ENCODE results near the gene RHBDD3.
A peak's percentile ranks its signal among the peaks of the same experiment; 100 is the strongest.

DNA sequence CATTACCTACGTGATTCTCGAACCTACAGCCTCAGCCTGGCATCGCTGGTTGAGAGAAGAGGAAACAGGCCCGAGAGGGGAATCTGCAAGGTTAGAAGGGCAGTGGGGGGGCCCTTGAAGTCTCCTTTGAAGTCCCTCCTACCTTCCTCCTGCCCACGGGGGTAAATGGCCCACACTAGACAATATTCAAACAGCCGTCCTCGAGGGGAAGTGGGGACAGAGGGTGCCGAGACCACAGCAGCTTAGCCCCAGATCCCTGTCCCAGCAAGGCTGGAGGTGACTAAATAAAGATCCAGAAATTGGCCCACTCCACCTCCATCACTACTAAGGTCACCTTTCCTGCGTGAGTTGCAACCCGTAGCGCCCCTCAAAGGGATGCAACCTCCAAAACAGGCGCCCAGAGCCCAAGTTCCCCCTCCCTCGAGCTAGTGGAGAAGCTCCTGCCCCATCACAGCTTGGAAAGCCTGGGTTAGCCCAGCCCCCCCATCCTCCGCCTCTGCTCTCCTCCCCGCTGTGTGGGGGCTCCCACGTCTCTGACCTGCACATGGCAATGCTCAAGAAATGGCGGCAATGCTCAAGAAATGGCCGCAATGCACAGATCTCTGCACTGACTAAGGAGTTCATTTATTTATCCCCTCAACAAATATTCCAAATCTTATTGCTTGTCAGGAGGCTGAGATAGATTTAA lies 48.5 kb upstream of the RHBDD3 start:
- TF ChIP-seq RAD21 (IDR thresholded peaks at IDR 0.05 in 1 of 2, conservative IDR thresholded peaks at IDR 0.05 in 1 of 2; ENCODE audit: low read depth in 2 of 2, low read length in 2 of 2): no peak
- no peak for TF ChIP-seq GABPA (IDR thresholded peaks at IDR 0.05; ENCODE audit: borderline replicate concordance, insufficient read depth, low read length)
- TF ChIP-seq SIRT6 (IDR thresholded peaks at IDR 0.05; ENCODE audit: low read length): no peak
- TF ChIP-seq, protein P1, sequence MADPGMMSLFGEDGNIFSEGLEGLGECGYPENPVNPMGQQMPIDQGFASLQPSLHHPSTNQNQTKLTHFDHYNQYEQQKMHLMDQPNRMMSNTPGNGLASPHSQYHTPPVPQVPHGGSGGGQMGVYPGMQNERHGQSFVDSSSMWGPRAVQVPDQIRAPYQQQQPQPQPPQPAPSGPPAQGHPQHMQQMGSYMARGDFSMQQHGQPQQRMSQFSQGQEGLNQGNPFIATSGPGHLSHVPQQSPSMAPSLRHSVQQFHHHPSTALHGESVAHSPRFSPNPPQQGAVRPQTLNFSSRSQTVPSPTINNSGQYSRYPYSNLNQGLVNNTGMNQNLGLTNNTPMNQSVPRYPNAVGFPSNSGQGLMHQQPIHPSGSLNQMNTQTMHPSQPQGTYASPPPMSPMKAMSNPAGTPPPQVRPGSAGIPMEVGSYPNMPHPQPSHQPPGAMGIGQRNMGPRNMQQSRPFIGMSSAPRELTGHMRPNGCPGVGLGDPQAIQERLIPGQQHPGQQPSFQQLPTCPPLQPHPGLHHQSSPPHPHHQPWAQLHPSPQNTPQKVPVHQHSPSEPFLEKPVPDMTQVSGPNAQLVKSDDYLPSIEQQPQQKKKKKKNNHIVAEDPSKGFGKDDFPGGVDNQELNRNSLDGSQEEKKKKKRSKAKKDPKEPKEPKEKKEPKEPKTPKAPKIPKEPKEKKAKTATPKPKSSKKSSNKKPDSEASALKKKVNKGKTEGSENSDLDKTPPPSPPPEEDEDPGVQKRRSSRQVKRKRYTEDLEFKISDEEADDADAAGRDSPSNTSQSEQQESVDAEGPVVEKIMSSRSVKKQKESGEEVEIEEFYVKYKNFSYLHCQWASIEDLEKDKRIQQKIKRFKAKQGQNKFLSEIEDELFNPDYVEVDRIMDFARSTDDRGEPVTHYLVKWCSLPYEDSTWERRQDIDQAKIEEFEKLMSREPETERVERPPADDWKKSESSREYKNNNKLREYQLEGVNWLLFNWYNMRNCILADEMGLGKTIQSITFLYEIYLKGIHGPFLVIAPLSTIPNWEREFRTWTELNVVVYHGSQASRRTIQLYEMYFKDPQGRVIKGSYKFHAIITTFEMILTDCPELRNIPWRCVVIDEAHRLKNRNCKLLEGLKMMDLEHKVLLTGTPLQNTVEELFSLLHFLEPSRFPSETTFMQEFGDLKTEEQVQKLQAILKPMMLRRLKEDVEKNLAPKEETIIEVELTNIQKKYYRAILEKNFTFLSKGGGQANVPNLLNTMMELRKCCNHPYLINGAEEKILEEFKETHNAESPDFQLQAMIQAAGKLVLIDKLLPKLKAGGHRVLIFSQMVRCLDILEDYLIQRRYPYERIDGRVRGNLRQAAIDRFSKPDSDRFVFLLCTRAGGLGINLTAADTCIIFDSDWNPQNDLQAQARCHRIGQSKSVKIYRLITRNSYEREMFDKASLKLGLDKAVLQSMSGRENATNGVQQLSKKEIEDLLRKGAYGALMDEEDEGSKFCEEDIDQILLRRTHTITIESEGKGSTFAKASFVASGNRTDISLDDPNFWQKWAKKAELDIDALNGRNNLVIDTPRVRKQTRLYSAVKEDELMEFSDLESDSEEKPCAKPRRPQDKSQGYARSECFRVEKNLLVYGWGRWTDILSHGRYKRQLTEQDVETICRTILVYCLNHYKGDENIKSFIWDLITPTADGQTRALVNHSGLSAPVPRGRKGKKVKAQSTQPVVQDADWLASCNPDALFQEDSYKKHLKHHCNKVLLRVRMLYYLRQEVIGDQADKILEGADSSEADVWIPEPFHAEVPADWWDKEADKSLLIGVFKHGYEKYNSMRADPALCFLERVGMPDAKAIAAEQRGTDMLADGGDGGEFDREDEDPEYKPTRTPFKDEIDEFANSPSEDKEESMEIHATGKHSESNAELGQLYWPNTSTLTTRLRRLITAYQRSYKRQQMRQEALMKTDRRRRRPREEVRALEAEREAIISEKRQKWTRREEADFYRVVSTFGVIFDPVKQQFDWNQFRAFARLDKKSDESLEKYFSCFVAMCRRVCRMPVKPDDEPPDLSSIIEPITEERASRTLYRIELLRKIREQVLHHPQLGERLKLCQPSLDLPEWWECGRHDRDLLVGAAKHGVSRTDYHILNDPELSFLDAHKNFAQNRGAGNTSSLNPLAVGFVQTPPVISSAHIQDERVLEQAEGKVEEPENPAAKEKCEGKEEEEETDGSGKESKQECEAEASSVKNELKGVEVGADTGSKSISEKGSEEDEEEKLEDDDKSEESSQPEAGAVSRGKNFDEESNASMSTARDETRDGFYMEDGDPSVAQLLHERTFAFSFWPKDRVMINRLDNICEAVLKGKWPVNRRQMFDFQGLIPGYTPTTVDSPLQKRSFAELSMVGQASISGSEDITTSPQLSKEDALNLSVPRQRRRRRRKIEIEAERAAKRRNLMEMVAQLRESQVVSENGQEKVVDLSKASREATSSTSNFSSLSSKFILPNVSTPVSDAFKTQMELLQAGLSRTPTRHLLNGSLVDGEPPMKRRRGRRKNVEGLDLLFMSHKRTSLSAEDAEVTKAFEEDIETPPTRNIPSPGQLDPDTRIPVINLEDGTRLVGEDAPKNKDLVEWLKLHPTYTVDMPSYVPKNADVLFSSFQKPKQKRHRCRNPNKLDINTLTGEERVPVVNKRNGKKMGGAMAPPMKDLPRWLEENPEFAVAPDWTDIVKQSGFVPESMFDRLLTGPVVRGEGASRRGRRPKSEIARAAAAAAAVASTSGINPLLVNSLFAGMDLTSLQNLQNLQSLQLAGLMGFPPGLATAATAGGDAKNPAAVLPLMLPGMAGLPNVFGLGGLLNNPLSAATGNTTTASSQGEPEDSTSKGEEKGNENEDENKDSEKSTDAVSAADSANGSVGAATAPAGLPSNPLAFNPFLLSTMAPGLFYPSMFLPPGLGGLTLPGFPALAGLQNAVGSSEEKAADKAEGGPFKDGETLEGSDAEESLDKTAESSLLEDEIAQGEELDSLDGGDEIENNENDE (IDR thresholded peaks at IDR 0.05; ENCODE audit: insufficient replicate concordance, low read length): no peak
- no peak for TF ChIP-seq POLR2A (IDR thresholded peaks at IDR 0.05; ENCODE audit: control extremely low read depth in 1 of 2, low read depth in 2 of 2, low read length in 2 of 2)
- no peak for TF ChIP-seq CBX5 (IDR thresholded peaks at IDR 0.05; ENCODE audit: low read depth, low read length)
- no peak for TF ChIP-seq BCL11A (IDR thresholded peaks at IDR 0.05; ENCODE audit: low read depth in 2 of 2, low read length in 2 of 2)
- TF ChIP-seq CTCF (IDR thresholded peaks at IDR 0.05; ENCODE audit: control extremely low read depth in 1 of 3, insufficient read depth in 1 of 3, low read depth in 1 of 3, low read length in 3 of 3): no peak
- TF ChIP-seq, protein P2, sequence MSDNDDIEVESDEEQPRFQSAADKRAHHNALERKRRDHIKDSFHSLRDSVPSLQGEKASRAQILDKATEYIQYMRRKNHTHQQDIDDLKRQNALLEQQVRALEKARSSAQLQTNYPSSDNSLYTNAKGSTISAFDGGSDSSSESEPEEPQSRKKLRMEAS (IDR thresholded peaks at IDR 0.05): peak; percentile 78
- TF ChIP-seq CREB1 (IDR thresholded peaks at IDR 0.05): no peak
